Epithelial cell of esophagus (primary cell): ENCODE data around the gene GNE.
"Not testable (repeated sequence)": the region's sequence is repeated elsewhere in the genome, so short reads cannot be mapped to it uniquely, and the experiment has no call there.

Experiments
- DNase-seq: peaks from one replicate; pipeline ENCODE4 v3.0.0; 2010; ENCODE audit warnings: low read depth
- H3K4me3 ChIP-seq: 2 replicates; pipeline ENCODE4 v1.5.1; 2011; ENCODE audit warnings: mild to moderate bottlenecking, low read length, control low read depth
- TF ChIP-seq, protein P1 (sequence below): IDR thresholded peaks from 2 replicates; pipeline ENCODE4 v1.5.1; 2011; ENCODE audit warnings: low read depth, mild to moderate bottlenecking, low read length, control low read depth, inconsistent platforms; ENCODE audit not compliant: insufficient read depth; ENCODE audit errors: missing control alignments

GNE gene, protein sequence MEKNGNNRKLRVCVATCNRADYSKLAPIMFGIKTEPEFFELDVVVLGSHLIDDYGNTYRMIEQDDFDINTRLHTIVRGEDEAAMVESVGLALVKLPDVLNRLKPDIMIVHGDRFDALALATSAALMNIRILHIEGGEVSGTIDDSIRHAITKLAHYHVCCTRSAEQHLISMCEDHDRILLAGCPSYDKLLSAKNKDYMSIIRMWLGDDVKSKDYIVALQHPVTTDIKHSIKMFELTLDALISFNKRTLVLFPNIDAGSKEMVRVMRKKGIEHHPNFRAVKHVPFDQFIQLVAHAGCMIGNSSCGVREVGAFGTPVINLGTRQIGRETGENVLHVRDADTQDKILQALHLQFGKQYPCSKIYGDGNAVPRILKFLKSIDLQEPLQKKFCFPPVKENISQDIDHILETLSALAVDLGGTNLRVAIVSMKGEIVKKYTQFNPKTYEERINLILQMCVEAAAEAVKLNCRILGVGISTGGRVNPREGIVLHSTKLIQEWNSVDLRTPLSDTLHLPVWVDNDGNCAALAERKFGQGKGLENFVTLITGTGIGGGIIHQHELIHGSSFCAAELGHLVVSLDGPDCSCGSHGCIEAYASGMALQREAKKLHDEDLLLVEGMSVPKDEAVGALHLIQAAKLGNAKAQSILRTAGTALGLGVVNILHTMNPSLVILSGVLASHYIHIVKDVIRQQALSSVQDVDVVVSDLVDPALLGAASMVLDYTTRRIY

DNA sequence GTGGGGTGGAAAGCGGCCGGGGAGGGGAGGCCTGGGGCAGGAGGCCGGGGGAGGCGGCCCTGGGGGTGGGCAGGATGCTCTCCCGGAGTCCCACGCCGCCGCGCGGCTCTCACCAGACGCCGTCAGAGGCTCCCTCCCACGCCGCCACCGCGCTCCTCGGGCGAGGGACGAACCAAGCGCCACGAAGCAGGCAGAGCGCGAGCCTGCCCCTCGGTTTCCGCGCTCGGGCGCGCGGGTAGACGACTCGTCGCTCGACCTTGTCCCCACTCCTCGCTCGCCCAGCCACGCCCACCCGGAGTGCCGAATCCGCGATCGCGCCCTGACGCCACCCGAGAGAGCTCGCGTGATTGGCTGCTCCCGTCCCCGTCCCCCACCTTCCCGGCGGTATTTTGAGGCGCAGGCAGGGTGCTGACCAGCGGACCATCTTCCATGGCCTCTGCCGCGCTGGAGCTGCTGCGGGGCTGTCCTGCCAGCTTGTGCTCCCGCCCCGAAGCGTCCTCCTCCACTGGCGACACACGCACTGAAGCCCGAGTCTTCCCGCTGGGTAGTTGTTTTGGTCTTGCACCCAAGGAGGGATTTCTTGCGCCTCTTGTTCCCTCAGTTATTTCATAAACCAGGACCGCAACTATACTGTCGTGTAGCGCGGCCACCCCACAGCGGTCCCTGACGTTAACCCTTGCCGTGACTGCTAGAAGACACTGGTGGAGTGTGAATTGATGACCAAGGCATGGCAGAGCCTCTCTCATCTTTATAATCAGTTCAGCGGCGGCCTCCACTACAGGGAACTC is at the start of gene GNE:
Gene GNE, minus strand, starts transcription at position 241 of the 788 bp plus-strand sequence. CDS start 9,093 bp downstream, outside the sequence.
- TF ChIP-seq, protein P1, sequence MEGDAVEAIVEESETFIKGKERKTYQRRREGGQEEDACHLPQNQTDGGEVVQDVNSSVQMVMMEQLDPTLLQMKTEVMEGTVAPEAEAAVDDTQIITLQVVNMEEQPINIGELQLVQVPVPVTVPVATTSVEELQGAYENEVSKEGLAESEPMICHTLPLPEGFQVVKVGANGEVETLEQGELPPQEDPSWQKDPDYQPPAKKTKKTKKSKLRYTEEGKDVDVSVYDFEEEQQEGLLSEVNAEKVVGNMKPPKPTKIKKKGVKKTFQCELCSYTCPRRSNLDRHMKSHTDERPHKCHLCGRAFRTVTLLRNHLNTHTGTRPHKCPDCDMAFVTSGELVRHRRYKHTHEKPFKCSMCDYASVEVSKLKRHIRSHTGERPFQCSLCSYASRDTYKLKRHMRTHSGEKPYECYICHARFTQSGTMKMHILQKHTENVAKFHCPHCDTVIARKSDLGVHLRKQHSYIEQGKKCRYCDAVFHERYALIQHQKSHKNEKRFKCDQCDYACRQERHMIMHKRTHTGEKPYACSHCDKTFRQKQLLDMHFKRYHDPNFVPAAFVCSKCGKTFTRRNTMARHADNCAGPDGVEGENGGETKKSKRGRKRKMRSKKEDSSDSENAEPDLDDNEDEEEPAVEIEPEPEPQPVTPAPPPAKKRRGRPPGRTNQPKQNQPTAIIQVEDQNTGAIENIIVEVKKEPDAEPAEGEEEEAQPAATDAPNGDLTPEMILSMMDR: no peak

DNA sequence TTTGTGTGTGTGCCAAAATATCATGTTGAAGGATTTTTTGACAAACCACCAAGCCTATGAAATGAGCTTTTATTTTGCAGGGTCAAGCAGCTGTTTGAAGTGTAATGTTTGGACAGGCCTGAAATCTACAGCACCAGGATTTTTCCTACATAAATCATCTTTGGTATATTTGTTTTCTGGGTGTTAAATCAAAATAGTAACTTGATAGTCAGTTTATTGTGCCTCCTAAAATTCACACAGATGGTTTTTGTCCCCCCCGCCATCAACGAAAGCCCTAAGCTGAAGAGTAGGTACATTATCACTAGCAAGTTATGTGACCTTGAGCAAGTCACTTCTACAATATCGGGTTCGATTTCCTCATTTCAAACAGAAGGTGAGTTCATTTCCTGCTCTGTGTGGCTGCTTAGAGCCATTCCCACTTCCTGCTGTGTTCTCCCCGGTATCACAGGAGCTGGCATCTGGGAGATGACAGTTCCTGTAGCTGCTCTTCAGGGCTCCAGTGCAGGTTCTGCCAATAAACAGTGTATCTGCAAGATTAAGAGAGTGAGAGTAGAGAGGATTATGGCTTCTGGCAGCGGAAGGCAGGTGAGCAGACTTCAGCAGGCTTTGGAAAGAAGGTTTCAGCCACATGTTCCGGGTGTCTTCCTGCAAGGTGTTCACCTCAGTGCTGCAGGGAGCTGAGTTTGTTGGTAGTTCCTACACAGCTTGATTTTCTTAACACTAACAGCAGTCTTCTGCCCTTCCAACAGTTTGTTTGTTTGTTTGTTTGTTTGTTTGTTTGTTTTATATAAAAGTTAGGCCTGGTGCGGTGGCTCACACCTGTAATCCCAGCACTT is 48.4 kb upstream of the GNE start:
- H3K4me3 ChIP-seq: no peak overlapping the region
- peak; percentile 67 for DNase-seq
- TF ChIP-seq, protein P1: no peak

More for the DNA sequence above, at the start of gene GNE:
- H3K4me3 ChIP-seq: peak within 1 kb of the TSS; percentile 72
- DNase-seq: peak; percentile 93

DNA sequence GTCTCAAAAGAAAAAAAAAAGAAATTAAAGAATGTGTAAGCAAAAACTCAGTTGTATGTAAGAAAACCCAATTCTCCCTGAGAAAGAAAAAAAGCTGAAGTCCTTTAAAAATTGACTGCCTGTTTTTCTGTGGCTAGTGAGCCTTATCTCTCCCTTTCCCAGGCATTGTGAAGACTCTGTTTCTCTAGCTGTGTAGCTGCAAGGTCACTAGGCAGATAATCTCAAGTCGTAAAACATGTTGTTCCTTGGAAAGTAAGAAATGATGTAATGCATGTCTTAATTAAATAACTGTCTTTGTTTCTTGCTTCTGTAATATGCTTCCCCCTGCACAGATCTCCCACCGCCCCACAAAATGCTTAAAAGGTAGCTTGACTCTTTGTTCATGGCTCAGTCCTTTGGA is 46.1 kb upstream of the GNE start:
- not testable (repeated sequence) for H3K4me3 ChIP-seq, DNase-seq

DNA sequence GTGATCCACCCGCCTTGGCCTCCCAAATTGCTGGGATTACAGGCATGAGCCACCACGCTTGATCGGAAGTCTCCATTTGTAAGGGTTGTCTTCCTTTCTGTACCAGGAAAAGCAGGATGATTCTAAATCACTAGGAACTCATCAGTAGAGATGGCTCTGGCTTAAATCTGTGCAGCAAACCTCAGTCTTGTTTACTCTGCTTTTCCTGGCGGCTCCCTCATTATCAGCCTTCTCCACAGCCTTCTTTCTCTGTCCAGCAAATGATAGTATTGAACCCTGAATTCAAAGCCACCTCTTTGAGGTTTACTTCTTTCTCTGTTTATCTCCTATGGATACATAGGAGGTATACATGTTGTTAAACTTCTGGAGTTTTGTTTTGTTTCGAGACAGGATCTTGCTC is 43.0 kb upstream of the GNE start:
- H3K4me3 ChIP-seq: no peak overlapping the region
- TF ChIP-seq, protein P1: no peak
- DNase-seq: no peak

DNA sequence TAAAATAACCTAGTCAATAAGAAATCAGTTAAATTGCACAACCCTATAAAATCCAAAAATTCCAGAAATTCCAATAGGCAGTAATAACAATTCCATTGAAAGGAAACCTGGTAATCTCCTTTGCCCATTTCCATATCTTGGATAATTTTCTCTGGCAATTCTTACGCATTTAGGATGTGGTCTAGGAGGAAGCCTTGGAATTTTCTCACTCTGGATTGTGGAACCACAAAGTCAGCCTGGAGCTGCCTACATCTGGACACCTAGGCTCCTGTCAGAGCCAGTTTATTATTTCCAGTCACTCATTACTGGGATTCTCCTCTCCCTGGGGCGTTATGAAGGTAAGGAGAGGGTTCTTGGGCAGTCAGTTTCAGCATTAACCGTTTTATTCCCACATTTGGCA is 40.3 kb upstream of the GNE start:
- H3K4me3 ChIP-seq: no peak overlapping the region
- TF ChIP-seq, protein P1: no peak
- no peak for DNase-seq

DNA sequence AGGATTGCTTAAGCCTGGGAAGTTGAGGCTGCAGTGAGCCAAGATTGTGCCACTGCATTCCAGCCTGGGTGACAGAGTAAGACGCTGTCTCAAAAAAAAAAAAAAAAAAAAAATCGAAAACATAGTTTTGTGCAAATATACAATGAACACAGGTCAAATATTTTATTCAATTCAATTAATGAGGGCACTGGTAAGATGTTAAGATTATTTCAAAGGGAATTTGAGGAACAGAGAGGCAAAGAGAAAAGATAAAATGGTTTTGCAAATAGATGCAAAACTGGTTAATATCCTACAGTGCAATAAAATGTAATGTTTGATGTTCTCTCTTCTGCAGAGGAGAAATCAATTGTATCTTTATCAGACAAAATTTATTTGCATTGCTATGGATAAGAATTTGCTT is 39.5 kb upstream of the GNE start:
- TF ChIP-seq, protein P1: no peak
- DNase-seq: no peak
- H3K4me3 ChIP-seq: no peak overlapping the region

DNA sequence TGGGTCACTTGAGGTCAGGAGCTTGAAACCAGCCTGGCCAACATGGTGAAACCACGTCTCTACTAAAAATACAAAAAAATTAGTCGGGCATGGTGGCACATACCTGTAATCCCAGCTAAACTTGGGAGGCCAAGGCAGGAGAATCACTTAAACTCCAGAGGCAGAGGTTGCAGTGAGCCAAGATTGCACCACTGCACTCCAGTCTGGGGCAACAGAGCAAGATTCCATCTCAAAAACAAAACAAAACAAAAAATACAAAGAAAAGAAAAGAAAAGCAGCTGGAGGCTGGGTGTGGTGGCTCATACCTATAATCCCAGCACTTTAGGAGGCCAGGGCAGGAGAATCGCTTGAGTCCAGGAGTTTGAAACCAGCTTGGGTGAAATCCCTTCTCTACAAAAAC is 36.7 kb upstream of the GNE start:
- DNase-seq: not testable (repeated sequence)

More for the DNA sequence above, 36.7 kb upstream of the GNE start:
- not testable (repeated sequence) for H3K4me3 ChIP-seq
